HepG2 (cell line): ENCODE measurements around the gene DLAT. TPM values are rescaled to one million over a fixed set of nuclear protein-coding genes. Genes with fewer than 3 reads are reported as not detected.

Experiments
- CENPBD1 ChIP-seq: sonication (generic); formaldehyde crosslinking; IDR thresholded peaks from 2 replicates; pipeline ENCODE4 v1.8.0; 2022; ENCODE audit warnings: missing genetic modification reagents, low read depth, mild to moderate bottlenecking, borderline replicate concordance
- FUBP1 ChIP-seq: sonication (generic); formaldehyde crosslinking; IDR thresholded peaks from 2 replicates; pipeline ENCODE4 v1.5.1; 2020; ENCODE audit warnings: missing genetic modification reagents, mild to moderate bottlenecking, borderline replicate concordance
- GPN1 ChIP-seq: sonication (generic); formaldehyde crosslinking; IDR thresholded peaks from 2 replicates; pipeline ENCODE4 v1.5.1; 2020; ENCODE audit warnings: missing genetic modification reagents, borderline replicate concordance
- HMGA1 ChIP-seq: sonication (generic); formaldehyde crosslinking; conservative IDR thresholded peaks from 2 replicates; pipeline ENCODE4 v1.4.0; 2020; ENCODE audit warnings: missing genetic modification reagents
- HNRNPUL1 ChIP-seq: fragments of 200-400 bp; formaldehyde crosslinking; IDR thresholded peaks from 2 replicates; pipeline ENCODE4 v1.6.1; 2017; ENCODE audit warnings: low read depth, mild to moderate bottlenecking, low read length, moderate library complexity
- MLXIP ChIP-seq: sonication (generic); formaldehyde crosslinking; IDR thresholded peaks from 2 replicates; pipeline ENCODE4 v1.9.0; 2021; ENCODE audit warnings: missing genetic modification reagents, borderline replicate concordance
- ZFP36 ChIP-seq: fragments of 150-350 bp; IDR thresholded peaks from 2 replicates; pipeline ENCODE4 v1.6.1; 2018; ENCODE audit warnings: borderline replicate concordance, low read length, low read depth; ENCODE audit not compliant: partially characterized antibody
- ZMYM3 ChIP-seq: sonication (generic); formaldehyde crosslinking; IDR thresholded peaks from 2 replicates; pipeline ENCODE4 v1.5.1; 2020; ENCODE audit warnings: mild to moderate bottlenecking, missing genetic modification reagents
- ZNF205 ChIP-seq: IDR thresholded peaks from 2 replicates; pipeline ENCODE4 v1.6.1; 2018; ENCODE audit warnings: missing biosample characterization, missing genetic modification reagents
- ZNF614 ChIP-seq: IDR thresholded peaks from 2 replicates; pipeline ENCODE4 v1.6.1; 2018; ENCODE audit warnings: missing biosample characterization, missing genetic modification reagents, inconsistent platforms, borderline replicate concordance
- ZNF841 ChIP-seq: sonication (generic); formaldehyde crosslinking; IDR thresholded peaks from 2 replicates; pipeline ENCODE4 v1.8.1; 2023; ENCODE audit warnings: missing genetic modification reagents, borderline replicate concordance
- ZSCAN5A ChIP-seq: sonication (generic); formaldehyde crosslinking; IDR thresholded peaks from 2 replicates; pipeline ENCODE4 v1.8.0; 2022; ENCODE audit warnings: mild to moderate bottlenecking, missing genetic modification reagents, borderline replicate concordance
- polyA plus RNA-seq, 8 experiments: library from polyadenylated mRNA; depleted of rRNA in 3 of 8; stranded (reverse) in 7 of 8; unstranded in 1 of 8; fragments of >200 nt; fragmentation: Illumina TruSeq in 4 of 8; extraction: Trizol in 4 of 8; gene quantifications; 2 replicates each; pipeline versions ENCODE4 v1.2.1 to v1.2.3, GENCODE V29; 2011 to 2016; ENCODE audit warnings: low read depth in 4 of 8, missing spikeins in 1 of 8, mixed read lengths in 1 of 8; ENCODE audit not compliant: insufficient read depth in 1 of 8
- total RNA-seq, 5 experiments: library from RNA; depleted of rRNA; stranded (reverse); fragments of >200 nt; fragmentation: Illumina TruSeq; extraction: Trizol; gene quantifications; 2 replicates each; pipeline ENCODE4 v1.2.3, GENCODE V29; 2016; ENCODE audit warnings: low read depth in 1 of 5
- TF ChIP-seq, protein P1 (sequence below): sonication (generic); formaldehyde crosslinking; IDR thresholded peaks from 2 replicates; pipeline ENCODE4 v1.5.0; 2020; ENCODE audit warnings: missing genetic modification reagents
- TF ChIP-seq, protein P2 (sequence below): sonication (generic); formaldehyde crosslinking; IDR thresholded peaks from 2 replicates; pipeline ENCODE4 v1.4.0; 2020; ENCODE audit warnings: missing genetic modification reagents, mild to moderate bottlenecking, borderline replicate concordance

The DLAT gene
- total and polyA plus RNA-seq, 2 of the 13 experiments (the other 11 are each of a cell fraction or from before 2014, with no cell fraction given), result 26.4 to 62.2 TPM

DNA sequence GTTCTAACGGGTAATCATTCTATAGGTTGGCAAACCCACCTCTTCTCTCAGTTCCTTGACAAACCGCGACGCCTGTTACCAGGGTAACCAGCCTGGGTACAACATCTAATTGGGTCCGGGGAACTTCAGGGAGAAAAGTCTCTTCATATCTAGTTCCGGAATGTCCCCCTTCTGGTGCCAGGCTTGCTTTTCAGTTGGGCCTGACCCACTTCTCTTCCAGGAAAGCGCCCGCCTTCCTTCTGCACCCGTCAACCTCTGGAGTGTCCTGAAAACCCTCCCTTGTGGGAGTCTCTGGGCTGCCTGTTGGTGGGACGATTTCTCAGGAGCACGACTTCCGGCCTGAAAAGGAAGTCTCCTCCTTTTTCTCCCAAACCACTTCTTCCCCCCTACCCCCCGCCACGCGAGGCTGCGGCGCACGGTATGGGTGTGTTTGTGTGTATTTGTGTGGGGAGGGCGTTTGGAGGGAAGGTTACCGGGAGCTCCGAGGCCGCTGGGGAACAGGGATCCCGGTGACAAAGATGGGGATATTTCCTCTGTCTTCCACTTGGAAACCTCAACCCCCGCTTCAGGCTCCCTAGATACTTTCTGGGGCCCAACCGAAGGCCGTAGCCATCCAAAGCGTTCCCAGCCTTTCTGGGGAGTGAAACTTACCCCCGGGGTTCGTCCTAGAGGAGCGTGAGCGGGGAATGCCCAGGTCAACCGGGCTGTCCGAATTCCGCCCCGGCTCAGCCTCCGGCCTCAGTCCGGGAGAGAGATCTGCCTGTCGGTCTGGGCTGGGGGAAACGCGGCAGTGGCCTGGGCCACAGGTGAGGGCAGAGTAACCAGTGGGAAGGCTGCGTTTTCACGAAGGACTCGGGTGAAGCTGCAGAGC lies 49.0 kb downstream of the DLAT start, which contains the start of the genes NKAPD1 and PIH1D2 (continued):
- 0 out of 2 replicates have a peak, but pooled peaks have one; percentile 59 for TF ChIP-seq ZNF841 (CRISPR knock-in tag)
- TF ChIP-seq FUBP1 (CRISPR knock-in tag), result no peak
- no peak for TF ChIP-seq ZSCAN5A
- TF ChIP-seq MLXIP, result no peak
- TF ChIP-seq, protein P1, sequence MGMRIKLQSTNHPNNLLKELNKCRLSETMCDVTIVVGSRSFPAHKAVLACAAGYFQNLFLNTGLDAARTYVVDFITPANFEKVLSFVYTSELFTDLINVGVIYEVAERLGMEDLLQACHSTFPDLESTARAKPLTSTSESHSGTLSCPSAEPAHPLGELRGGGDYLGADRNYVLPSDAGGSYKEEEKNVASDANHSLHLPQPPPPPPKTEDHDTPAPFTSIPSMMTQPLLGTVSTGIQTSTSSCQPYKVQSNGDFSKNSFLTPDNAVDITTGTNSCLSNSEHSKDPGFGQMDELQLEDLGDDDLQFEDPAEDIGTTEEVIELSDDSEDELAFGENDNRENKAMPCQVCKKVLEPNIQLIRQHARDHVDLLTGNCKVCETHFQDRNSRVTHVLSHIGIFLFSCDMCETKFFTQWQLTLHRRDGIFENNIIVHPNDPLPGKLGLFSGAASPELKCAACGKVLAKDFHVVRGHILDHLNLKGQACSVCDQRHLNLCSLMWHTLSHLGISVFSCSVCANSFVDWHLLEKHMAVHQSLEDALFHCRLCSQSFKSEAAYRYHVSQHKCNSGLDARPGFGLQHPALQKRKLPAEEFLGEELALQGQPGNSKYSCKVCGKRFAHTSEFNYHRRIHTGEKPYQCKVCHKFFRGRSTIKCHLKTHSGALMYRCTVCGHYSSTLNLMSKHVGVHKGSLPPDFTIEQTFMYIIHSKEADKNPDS (CRISPR knock-in tag), result no peak
- TF ChIP-seq ZNF614 (CRISPR knock-in tag), result peak; percentile 60; the same call in 1 of the 2 replicates
- no peak for TF ChIP-seq HNRNPUL1
- TF ChIP-seq ZMYM3 (CRISPR knock-in tag), result no peak
- TF ChIP-seq HMGA1, result no peak
- no peak for TF ChIP-seq CENPBD1 (CRISPR knock-in tag)
- TF ChIP-seq GPN1 (CRISPR knock-in tag), result no peak
- TF ChIP-seq ZNF205 (CRISPR knock-in tag), result peak; percentile 48; the same call in 1 of the 2 replicates
- TF ChIP-seq, protein P2, sequence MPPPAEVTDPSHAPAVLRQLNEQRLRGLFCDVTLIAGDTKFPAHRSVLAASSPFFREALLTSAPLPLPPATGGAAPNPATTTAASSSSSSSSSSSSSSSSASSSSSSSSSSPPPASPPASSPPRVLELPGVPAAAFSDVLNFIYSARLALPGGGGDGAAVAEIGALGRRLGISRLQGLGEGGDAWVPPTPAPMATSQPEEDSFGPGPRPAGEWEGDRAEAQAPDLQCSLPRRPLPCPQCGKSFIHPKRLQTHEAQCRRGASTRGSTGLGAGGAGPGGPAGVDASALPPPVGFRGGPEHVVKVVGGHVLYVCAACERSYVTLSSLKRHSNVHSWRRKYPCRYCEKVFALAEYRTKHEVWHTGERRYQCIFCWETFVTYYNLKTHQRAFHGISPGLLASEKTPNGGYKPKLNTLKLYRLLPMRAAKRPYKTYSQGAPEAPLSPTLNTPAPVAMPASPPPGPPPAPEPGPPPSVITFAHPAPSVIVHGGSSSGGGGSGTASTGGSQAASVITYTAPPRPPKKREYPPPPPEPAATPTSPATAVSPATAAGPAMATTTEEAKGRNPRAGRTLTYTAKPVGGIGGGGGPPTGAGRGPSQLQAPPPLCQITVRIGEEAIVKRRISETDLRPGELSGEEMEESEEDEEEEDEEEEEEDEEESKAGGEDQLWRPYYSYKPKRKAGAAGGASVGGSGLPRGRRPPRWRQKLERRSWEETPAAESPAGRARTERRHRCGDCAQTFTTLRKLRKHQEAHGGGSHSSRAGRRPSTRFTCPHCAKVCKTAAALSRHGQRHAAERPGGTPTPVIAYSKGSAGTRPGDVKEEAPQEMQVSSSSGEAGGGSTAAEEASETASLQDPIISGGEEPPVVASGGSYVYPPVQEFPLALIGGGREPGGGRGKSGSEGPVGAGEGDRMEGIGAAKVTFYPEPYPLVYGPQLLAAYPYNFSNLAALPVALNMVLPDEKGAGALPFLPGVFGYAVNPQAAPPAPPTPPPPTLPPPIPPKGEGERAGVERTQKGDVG (CRISPR knock-in tag), result no peak; the same call in 1 of the 2 replicates
- no peak for TF ChIP-seq ZFP36
